8988T (cell line): ENCODE measurements around the gene SLC2A8.
A peak's percentile ranks its signal among the peaks of the same experiment; 100 is the strongest.

Source experiments
- DNase-seq: peaks from one replicate; pipeline ENCODE4 v3.0.0; 2011

Gene SLC2A8

GRCh38 chr9:127404631-127405030 lies 7.7 kb downstream of the SLC2A8 start:
- no peak for DNase-seq

DNA sequence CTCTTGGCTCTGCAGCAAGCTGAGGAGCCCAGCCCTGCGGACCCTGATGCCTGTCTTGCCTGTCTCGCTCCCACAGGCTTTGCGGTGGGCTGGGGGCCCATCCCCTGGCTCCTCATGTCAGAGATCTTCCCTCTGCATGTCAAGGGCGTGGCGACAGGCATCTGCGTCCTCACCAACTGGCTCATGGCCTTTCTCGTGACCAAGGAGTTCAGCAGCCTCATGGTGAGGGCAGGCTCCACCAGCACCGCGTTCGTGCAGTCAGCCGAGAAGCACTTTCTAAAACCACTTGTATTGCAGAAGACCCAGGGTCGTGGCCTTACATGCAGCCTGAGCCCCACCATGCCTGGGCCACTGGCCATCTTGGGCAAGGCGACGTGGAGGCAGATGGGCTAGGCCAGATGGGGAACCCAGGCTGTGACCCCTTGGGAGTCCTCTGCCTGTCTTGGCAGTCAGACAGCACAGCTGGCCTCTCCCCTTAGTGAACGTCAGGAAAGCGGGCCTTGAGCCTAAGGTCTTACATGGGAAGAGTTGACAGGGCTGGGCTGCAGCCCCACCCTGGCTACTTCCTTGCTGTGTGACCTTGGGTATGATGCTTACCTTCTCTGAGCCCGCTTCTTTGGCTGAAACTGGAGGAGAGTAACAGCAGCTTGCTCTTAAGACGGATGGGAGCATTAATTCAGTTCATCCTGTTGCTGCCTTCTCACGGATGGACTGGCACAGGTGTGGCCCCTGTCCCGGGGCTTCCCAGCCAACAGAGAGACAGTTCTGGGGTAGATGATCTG lies 8.6 kb downstream of the SLC2A8 start:
- no peak for DNase-seq

DNA sequence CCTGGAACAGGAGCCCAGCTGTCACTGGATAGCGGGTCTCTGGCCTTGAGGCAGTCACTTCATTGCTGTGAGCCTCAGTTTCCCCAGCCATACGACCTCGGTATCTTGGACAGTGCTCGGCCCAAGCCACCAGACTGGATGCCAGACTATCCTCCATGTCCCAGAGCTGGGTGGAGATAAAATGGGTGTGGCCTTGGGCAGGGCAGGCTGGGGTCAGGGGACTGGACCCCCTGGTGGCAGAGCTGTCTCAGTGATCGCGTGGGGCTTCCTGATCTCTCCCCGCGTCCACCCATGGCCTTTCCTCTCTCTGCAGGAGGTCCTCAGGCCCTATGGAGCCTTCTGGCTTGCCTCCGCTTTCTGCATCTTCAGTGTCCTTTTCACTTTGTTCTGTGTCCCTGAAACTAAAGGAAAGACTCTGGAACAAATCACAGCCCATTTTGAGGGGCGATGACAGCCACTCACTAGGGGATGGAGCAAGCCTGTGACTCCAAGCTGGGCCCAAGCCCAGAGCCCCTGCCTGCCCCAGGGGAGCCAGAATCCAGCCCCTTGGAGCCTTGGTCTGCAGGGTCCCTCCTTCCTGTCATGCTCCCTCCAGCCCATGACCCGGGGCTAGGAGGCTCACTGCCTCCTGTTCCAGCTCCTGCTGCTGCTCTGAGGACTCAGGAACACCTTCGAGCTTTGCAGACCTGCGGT lies 10.0 kb downstream of the SLC2A8 start:
- no peak for DNase-seq

DNA sequence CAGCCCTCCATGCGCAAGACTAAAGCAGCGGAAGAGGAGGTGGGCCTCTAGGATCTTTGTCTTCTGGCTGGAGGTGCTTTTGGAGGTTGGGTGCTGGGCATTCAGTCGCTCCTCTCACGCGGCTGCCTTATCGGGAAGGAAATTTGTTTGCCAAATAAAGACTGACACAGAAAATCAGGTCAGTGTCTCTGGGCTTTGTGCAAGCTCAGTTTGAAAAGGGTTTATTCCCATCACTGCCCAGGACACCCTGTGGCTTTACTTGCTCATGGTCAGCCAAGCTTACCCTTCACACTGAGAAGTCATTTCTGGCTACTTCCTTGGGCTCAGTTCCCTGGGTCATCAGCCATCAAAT lies 10.5 kb downstream of the SLC2A8 start:
- no peak for DNase-seq

- DNase-seq: no peak
Observed at GRCh38 chr9:127411122-127411521, 14.2 kb downstream of the SLC2A8 start.

DNA sequence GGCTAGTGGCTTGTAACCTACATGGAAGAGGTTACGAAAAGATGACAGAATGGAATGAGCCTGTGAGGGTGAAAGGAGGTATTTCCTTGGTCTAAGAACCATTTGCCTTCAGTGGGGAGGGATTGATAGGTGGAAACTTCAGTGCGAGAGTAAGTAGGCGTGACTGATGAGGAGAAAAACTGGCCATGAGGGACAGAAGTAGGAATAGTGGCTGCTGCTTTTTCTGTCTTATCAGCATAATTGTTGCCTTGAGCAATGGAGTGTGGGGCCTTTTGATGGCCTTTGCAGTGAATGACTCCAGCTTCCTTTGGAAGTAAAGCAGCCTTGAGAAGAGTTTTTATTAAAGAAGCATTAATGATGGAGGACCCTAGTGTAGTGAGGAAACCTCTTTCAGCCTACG lies 18.2 kb downstream of the SLC2A8 start:
- DNase-seq: no peak

DNA sequence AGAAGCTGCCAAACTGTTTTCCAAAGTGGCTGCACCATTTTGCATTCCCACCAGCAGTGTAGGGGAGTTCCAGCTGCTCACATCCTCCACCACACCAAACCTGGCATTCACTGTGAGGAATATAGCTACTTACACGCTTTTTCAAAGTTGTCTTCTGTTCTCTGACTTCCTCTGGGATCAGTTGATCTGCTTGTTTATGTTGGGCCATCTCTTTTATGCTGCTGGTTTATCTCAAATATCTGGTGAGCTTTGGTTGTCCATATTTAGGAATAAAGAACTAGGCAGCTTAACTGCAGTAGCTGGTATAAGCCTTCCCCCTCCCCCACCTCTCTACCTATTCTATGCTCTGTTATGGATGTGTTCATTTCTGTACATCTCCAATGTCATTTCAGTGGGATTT lies 18.7 kb downstream of the SLC2A8 start:
- DNase-seq: no peak

DNA sequence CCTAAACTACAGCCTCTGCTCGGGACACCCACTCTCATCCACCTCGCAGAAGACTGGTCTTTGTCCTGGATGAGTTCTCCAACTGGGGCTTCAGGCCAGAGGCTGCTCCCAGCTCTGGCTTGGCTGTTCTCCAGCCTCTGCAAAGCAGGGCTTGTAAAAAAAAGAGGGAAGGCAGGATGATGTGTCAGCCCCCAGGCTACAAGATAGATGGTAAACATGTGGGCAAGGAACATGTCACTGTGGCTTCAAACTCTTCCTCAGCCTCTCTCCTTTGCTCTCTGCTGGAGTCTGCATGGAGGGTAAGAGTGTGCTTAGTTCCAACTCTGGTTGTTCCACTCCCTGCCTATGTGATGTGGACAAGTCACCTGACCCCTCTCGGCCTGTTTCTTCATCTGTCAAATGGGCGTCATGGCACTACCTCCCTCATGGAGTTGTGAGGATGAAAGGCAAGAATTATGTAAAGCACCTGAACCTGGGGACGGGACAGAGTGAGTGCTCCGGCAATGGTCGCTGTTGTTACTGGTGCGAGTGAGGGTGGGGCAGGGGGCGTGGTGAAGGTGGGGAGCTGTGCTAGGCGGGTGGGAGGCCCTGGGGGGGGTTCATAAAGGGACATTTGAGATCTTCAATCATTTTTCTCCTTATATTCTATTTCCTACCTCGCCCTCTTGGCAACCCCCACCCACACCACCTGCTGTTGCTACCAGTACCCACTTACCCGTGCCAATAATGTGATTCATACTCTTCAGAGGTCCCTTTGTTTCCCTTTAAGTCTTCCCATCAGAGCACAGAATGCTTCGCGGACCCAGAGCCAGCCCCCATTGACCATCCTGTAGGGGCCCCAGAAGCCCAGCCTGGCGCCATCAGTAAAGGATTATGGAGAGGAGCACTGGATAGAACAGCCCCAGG lies 20.4 kb downstream of the SLC2A8 start:
- DNase-seq: no peak

- peak; percentile 82 for DNase-seq
Observed at GRCh38 chr9:127418037-127418471, 21.1 kb downstream of the SLC2A8 start.

DNA sequence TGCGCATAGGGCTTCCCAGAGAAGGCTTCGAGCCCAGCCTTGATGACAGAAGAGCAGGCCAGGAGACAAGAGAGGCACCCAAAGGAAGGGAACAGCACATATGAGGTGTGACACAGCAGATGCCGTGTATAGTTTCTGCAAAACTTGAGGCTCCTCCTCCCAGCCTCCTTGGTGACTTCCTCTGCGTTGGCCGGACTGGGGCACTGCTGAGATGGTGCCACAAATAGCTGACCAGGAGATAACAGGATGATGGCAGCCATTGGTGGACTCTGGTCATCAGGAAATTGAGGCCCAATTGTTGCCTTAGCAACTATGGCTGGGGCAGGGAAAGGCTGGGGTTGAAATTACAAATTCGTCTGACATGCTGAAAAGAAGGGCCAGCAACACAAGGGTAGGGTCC lies 22.4 kb downstream of the SLC2A8 start:
- DNase-seq: no peak

DNA sequence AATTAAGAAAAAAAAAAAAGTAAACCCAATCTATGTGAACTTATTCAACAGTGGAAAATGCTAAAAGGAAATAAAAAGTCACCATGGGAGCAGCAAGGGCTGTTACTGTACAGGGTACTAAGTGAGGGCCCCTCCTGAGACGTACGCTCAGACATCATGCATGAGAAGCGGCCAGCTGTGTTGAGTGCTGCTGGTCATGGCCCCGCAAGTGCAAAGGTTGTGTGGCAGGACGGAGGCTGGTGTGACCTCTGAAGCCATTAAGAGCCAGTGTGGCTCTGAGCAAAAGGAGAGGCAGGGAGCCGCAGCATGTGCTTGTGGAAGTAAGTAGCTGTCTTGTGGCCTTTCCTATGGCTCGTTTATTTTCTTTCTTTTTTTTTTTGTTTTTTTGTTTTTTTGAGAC lies 24.1 kb downstream of the SLC2A8 start:
- no peak for DNase-seq

DNA sequence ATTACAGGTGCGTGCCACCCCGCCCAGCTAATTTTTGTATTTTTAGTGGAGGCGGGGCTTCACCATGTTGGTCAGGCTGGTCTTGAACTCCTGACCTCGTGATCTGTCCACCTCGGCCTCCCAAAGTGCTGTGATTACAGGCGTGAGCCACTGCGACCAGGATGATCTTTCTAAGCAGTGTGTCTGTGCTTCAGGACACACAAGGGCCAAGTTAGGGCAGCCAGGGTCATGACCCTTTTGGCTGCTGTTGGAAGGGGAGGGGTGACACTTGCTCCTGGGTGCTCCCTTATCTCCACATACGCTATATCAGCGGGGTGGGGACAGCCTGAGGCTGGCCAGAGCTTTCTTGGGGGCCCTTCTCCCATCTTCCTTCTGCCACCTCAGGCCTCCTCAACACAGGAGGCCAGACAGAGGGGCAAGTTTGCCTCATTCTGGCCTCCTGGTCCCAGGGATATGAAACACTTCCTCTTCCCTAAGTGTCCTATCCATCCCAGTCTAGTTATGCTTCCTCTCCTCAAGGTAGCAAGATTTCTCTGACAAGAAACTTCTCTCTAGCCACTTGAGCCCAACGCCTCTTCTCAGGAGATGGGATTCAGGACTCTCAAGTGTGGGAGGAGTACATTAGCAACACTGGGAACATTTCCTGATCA lies 25.3 kb downstream of the SLC2A8 start:
- no peak for DNase-seq

- DNase-seq: no peak
Observed at GRCh38 chr9:127422787-127423186, 25.8 kb downstream of the SLC2A8 start.

DNA sequence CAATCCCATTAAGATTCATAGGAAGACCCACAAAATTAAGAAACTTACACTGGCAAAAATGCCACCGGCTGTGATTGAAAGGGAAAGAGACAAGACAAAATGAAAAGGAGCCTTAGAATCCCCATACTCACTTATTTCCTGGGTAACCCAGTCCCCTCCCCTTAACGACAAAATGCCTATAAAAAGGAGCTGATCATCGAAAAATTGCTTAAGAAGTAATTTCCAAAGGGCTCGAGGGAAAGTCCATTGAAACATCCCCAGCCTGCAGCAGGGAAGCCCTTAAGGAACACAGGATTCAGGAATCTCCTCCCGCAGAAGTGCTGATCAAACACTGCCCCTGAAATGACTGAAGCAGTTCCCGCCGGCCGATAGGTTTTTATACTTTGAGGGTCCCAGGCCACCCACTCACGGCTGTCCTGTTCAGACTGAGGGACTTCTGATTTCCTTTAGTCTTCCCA lies 26.5 kb downstream of the SLC2A8 start:
- no peak for DNase-seq

DNA sequence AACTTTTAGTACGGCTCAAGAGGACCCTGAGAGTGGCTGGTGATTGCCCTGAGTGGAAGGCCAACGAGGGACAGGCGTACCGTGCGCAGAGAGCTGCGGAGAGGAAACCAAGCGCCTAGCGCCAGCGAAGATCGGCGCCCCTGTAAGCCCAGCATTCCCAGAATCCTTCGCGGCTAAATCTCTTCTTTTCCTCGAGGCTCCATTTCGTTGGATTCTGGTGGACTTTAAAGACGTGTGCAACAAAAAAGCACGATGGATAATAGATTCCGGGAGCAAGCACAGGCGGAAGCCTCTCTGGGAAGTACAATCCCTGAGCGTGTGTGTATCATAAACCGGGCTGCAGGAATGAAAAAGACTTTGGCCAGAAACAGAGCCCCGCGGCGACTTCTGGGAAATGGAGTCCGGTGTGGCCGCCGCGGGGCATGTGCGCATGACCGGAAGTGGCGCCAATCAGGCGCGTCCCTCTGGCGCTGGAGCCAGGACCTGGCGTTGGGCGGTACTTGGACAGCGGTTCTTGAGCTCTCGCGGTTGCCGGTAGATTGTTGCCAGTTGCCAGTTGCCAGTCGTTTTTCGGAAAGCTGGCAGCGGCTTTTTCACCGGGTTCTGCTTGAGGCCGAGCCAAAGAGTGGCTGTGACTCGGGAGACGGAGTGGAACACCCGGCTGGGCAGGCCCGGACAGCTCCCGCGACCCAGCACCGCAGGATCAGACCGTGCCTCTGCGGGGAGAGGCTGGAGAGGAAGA lies 27.1 kb downstream of the SLC2A8 start, which contains the start of gene ZNF79:
ZNF79 (plus strand) TSS at position 449 of the 742 bp plus-strand sequence. CDS start 406 bp downstream, outside the sequence.
- peak; percentile 92 for DNase-seq

- no peak for DNase-seq
Observed at GRCh38 chr9:127424676-127424999, 27.7 kb downstream of the SLC2A8 start.

DNA sequence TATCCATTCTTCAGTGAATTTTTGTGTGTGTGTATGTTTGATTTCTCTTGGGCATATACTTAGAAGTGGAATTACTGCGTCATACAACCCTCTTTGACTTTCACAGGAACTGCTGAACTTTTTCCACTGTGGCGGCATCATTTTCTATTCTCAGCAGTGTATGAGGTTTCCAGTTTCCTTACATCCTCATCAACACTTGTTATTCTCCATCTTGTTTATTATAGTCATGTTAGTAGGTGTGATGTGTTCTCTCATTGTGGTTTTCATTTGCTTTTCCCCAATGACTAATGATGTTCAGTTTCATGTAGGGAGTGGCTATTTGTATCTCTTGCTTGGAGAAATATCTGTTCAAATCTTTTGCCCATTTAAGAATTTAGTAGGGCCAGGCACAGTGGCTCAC lies 29.8 kb downstream of the SLC2A8 start:
- no peak for DNase-seq

DNA sequence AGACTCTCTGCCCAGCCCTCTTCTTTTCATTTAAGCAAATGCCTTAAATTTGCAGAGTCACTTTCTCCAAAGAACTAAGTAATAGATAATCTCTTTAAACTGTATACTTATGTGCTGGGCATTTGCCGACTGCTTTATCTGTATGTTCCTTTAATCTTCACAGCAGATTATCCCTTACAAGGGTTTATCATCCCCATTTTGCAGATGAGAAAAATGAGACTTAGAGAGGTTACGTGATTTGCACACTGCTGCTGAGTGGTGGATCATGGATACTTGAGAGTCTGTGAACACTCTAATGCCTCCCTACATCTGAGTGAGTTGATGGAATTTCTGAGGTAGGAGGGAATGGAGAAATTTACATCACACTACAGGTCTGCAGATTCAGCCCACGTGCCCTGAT lies 31.4 kb downstream of the SLC2A8 start:
- no peak for DNase-seq

DNA sequence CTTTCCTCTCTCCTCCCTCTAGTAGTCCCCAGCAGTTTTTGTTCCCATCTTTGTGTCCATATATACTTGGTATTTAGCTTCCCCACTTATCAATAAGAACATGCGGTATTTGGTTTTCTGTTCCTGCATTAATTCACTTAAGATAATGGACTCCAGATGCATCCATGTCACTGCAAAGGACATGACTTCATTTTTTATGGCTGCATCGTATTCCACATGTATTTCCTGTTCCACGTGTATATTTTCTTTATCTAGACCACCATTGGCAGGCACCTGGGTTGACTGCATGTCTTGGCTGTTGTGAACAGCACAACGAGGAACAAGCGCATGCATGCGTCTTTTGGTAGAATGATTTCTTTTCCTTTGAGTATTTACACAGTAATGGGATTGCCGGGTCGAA lies 33.4 kb downstream of the SLC2A8 start:
- no peak for DNase-seq

GRCh38 chr9:127437497-127438264 lies 40.7 kb downstream of the SLC2A8 start:
- no peak for DNase-seq

DNA sequence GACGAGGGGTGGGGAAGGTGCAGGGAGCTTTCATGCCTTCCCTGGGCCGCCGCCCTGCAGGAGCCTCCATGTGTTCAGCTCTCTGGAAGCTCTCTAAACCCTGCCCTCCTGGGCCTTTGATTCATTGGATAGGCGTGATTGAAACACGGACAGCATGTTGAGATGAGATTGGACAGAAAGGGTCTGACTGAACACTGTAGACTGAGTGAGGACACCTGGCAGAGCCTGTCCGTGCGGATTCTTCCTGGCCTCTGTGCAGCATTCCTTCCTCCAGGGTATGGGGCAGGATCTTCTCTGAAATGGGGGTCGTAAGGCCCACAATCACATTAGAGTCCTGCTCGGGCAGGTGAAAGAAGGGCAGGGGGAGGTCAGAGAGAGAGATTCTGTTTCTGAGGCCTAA lies 41.4 kb downstream of the SLC2A8 start:
- no peak for DNase-seq
